Measurements from ENCODE around the gene NR3C2. TPM values are rescaled to one million over a fixed set of nuclear protein-coding genes. Genes with fewer than 3 reads are reported as not detected.

NR3C2 gene
- total RNA-seq, 1 experiment from 2014 or later = 0.91 TPM

DNA sequence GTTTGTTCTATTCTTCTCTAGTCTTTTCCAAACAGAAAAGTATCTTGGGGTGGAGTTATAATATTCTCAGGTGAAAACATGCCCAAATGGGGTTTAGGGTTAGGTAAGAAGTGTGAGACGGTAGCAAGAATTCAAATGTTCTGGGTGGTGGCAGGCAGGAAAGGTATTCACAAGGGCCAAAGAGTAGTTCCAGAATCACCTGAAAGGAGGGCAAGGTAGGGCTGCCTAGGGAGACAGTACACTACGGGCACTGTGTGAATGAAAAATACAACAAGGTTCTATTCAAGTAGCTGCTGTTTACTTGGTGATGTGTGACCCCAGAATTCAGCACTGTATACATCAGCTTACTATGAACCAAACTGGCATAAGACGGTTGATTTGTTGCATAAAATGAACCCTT lies 51.9 kb downstream of the NR3C2 start:
- no peak for DNase-seq (ENCODE audit: low read depth)
- in situ Hi-C loops (cut with HindIII; ENCODE audit: low pct_unique_long_range_greater_than_20kb, low sequenced_read_pairs) = no loop called here

DNA sequence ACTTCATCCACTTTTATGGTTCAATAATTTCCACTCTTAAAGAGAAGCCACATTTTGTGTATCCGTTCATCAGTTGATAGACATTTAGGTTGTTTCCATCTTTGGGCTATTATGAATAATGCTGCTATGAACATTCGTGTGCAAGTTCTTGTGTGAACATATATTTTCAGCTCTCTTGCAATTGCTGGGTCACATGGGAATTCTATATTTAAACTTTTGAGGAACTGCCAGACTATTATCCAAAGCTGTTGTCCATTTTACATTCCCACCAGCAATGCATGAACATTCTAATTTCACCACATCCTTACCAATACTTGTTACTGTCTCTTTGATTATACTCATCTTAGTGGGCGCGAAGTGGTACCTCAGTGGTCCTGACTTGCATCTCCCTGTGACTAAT lies 61.9 kb downstream of the NR3C2 start:
- no peak for DNase-seq (ENCODE audit: low read depth)
- in situ Hi-C loops (cut with HindIII; ENCODE audit: low pct_unique_long_range_greater_than_20kb, low sequenced_read_pairs) = no loop called here

DNA sequence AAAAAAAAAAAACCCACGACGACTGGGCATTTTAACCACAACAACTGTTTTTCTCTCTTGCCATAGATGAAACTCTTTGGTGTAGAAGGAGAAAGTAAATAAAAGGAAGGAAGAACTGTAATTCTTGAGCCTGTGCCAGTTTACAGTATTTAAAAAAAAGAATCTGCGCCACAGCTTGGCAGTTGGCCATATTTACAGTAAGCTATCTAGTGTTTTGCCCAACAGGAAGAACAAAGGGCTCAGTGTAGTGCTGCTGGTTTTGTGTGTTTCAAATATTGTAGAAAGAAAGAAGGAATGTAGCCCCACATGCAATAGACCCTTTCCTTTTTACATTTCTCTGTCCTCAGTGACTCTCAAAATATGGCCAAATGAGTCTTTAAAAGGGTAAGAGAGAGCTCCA lies 66.1 kb downstream of the NR3C2 start:
- in situ Hi-C loops (cut with HindIII; ENCODE audit: low pct_unique_long_range_greater_than_20kb, low sequenced_read_pairs) = no loop called here
- peak; percentile 70 for DNase-seq (ENCODE audit: low read depth)

DNA sequence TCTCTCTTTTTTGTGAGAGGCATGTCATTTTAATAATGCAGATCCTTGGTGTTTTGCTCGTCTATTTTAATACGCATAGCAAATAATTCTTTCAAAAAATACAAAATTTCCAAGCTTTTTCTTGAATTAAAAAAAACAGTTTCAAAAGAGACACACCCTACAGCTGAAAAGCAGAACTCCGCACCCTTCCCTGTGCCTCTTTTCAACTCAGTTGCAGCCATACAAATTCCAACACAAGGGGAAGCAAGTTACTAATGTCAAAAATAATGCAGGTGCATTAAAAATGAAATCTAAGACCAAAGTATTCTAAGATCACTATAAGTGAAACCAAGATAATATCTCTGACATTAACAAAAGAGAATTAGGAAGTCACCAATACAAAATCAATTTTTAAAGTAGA lies 66.6 kb downstream of the NR3C2 start:
- no peak for DNase-seq (ENCODE audit: low read depth)
- in situ Hi-C loops (cut with HindIII; ENCODE audit: low pct_unique_long_range_greater_than_20kb, low sequenced_read_pairs) = no loop called here

DNA sequence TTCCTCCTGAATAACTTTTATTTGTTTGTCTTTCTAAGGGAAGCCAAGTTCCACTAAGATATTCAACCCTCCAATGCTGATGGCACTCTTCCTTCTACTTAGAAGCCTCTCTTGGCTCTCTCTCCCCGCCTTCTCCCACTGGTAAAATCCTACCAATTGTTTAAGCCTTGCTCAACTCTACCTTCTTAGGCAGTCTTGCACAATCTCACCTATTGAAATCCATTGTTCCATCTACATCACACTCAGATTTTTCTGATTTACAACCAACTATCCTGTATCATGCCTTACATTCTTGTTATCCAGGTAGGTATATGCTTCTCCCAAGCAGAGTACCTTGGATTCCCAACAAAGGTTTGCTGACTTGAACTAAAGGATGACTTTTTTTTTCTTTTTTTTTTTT lies 69.1 kb downstream of the NR3C2 start:
- no peak for DNase-seq (ENCODE audit: low read depth)
- in situ Hi-C loops (cut with HindIII; ENCODE audit: low pct_unique_long_range_greater_than_20kb, low sequenced_read_pairs) = no loop called here

DNA sequence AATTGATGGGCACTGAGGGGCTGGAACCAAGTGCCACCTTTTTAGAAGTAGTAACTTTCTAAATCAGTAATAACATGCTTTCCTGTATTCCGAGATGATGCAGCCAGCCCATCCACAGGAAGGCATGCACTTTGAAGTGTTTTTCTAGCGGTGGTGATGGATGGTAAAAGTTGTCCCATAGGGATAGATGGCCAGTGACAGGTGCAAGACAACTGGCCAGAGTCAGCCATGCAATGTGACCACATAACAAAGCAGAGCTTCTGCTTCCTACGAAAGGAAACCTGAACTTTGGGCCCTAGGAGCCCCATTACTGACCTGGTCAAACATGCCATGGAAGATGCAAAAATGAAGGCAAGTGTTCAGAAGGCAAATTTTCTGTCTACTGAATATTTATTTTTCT lies 72.3 kb downstream of the NR3C2 start:
- in situ Hi-C loops (cut with HindIII; ENCODE audit: low pct_unique_long_range_greater_than_20kb, low sequenced_read_pairs) = no loop called here

DNA sequence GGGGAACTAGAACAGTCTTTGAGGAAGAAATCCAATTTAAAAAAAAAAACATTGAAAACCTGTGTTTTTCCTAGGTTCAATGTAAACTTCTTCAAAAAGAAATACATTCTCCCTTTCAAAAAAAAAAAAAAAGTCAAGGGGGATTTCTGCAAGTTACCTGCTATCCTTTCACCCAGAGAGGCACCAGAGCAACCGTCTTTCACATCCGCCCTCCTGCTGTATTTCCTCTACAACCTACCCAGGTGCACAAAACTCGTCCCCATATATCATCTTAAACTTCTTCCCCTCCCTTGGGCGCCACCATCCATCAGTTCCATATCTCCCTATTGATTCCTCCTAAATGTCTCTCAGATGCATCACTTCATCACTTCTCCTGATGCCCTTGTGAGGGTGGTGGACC lies 74.5 kb downstream of the NR3C2 start:
- in situ Hi-C loops (cut with HindIII; ENCODE audit: low pct_unique_long_range_greater_than_20kb, low sequenced_read_pairs) = no loop called here
- DNase-seq (ENCODE audit: low read depth) = no peak

More for the DNA sequence above, 72.3 kb downstream of the NR3C2 start:
- no peak for DNase-seq (ENCODE audit: low read depth)

DNA sequence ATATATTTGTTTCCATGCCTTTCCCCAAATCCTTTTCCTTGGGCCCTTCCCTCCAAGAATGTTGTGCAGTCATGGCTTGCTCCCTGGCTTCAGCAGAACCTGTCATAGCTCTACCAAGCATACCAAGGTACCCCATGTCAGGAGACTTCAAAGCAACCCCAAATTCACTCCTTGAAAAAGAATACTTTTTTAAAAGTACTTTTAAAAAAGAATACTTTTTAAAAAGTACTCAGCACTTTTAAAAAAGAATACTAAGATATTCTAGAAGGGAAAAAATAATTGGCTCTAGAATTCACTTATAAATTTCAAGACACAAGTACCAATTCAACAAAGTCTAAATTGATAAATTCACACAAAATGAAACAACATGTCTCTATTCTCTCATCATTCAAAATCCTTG lies 76.0 kb downstream of the NR3C2 start:
- no peak for DNase-seq (ENCODE audit: low read depth)
- in situ Hi-C loops (cut with HindIII; ENCODE audit: low pct_unique_long_range_greater_than_20kb, low sequenced_read_pairs) = no loop called here

DNA sequence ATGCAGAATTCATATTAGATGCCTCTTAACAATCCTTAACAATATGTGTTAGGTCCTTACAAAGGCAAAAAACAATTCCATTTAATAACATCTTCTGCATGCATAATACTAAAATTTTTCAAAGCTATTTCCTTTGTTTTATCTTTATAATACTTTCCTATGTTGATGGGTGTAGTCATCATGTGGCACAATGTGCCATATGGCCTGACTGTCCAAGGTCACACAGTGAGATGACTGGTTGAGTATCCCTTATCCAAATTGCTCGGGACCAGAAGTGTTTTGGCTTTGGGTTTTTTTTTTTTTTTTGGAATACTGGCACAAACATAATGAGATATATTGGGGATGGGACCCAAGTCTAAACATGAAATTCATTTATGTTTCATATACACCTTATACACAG lies 77.7 kb downstream of the NR3C2 start:
- in situ Hi-C loops (cut with HindIII; ENCODE audit: low pct_unique_long_range_greater_than_20kb, low sequenced_read_pairs) = no loop called here
- no peak for DNase-seq (ENCODE audit: low read depth)

DNA sequence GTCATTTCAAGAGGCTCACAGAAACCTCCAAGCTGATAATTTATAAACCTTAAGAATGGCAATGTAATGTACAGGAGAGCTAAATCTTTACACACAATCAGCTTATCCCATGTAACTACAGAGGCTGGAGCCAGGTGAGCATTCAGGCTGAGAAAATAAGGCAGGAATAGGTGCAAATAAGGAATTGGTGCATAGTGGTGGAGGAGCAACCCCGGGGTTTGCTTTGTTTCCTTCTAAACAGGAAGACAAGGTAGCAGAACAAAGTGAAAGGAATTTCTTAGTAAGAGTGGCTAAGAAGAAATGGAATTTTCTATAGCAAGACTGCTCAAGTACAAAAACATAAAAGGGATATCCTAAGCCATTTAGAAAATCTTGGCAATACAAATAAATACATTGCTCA lies 82.4 kb downstream of the NR3C2 start:
- DNase-seq (ENCODE audit: low read depth) = no peak
- in situ Hi-C loops (cut with HindIII; ENCODE audit: low pct_unique_long_range_greater_than_20kb, low sequenced_read_pairs) = no loop called here

DNA sequence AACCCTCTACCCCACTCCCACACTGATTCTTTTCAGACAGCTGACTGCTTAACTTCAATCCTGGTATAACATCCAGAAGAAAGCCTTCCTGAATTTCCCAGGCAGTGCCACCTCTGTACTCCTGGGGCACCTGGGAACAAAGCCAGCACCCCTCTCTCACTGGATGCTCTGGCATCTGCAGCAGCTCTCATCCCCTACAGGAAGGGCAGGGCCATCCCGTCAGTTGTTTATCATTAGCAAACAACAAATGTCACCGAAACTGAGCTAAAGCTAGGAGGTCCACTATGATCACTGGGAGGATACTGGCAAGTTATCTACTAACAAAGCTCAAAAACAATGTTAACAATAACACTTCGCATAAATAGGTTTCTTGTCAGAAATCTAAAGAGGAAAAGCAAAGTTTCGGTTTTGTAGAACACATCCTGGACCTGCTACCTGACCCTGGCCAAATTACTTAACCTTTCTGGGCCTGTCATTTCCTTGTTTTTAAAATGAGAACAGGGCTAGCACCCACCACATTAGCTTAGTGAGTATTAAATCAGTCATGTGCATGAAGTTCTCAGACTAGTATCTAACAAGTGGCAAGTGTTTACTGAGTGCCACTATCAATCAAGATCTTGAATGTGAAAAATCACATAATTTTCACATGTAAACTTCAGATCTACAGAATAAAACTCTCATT lies 86.6 kb downstream of the NR3C2 start:
- in situ Hi-C loops (cut with HindIII; ENCODE audit: low pct_unique_long_range_greater_than_20kb, low sequenced_read_pairs) = no loop called here
- no peak for DNase-seq (ENCODE audit: low read depth)

DNA sequence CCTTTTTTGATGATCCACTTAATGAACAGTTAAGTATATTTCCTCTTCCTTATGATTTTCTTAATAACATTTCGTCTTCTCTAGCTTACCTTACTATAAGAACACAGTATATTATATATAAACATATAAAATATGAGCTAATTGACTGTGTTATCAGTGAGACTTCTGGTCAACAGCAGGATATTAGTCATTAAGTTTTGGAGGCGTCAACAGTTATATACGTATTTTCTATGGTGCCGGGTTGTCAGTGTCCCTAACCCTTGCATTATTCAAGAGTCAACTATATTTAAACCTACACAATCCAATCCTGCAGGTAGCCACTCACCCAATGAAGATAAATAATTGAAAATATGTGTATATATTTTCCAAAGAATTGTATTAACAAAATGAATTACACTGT lies 88.0 kb downstream of the NR3C2 start:
- in situ Hi-C loops (cut with HindIII; ENCODE audit: low pct_unique_long_range_greater_than_20kb, low sequenced_read_pairs) = no loop called here
- no peak for DNase-seq (ENCODE audit: low read depth)

DNA sequence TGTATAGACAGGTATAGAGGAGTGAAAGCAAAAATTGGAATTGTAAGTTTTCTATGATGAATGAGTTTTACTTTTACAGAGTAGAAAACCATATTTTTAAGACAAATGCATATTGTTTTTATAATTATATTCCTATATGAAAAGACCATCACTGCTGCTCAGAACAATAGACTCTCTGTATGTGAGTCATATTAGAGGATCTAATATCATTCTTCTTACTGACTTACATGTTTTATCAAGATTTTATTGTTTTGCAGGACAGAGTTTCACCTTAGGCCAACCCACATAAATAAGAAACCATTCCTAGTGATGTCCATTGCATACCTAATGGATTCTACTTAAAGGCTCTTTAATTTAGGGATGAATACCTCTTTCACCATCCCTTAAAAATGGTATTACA lies 88.6 kb downstream of the NR3C2 start:
- in situ Hi-C loops (cut with HindIII; ENCODE audit: low pct_unique_long_range_greater_than_20kb, low sequenced_read_pairs) = no loop called here
- no peak for DNase-seq (ENCODE audit: low read depth)

DNA sequence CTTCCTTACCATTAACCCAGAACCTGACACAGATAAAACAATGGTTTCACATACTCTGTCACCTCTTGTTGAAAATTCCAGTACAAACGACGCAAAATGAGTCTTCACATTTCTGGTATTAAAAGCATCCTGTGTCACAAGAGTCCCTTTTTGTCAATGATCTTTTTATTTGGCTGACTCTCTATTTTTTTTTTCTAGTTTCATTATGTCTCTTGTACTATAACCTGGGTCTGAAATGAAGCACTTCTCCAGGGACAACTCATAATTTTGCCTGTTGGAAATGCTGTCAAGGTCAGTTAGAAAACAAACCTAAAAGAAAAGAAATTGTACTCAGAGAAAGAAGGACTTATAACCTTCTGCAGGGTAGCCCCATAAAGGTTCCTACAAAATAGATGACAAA lies 93.1 kb downstream of the NR3C2 start:
- no peak for DNase-seq (ENCODE audit: low read depth)
- in situ Hi-C loops (cut with HindIII; ENCODE audit: low pct_unique_long_range_greater_than_20kb, low sequenced_read_pairs) = no loop called here

DNA sequence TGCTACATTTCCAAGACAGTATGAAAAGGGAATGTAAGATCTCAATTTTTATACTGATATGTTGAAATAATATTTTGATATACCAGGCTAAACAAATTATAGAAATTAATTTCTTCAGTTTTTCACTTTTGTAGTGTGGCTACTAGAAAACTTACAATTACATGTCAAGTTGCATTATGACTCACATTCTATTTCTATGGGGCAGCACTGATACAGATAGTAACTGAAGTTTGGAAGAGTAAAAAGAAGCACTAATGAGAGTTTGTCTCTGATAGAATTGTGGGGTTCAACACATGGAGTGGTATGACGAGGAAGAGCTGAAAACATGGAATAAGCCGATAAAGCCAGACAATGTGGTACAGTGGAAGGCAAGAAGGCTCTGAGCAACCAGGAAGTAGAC lies 95.6 kb downstream of the NR3C2 start:
- in situ Hi-C loops (cut with HindIII; ENCODE audit: low pct_unique_long_range_greater_than_20kb, low sequenced_read_pairs) = no loop called here
- DNase-seq (ENCODE audit: low read depth) = no peak

DNA sequence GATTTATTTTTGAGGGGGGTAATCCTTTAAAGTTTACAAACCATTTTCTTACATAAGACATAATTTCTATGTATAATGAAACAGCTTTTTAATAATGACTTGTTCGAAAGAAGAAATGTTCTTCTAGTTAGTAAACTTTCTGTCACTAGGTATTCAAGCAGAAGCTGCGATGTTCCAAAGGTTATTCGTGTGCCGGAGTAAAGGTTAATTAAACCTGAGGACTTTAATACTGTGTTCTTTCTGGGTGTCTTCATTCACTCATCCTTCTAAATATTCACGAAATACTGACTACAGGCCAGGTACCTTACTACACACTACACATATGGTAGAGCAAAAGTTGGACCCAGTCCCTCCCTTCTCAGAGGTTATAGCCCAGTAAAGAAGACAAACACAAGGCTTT lies 96.7 kb downstream of the NR3C2 start:
- no peak for DNase-seq (ENCODE audit: low read depth)
- in situ Hi-C loops (cut with HindIII; ENCODE audit: low pct_unique_long_range_greater_than_20kb, low sequenced_read_pairs) = no loop called here

DNA sequence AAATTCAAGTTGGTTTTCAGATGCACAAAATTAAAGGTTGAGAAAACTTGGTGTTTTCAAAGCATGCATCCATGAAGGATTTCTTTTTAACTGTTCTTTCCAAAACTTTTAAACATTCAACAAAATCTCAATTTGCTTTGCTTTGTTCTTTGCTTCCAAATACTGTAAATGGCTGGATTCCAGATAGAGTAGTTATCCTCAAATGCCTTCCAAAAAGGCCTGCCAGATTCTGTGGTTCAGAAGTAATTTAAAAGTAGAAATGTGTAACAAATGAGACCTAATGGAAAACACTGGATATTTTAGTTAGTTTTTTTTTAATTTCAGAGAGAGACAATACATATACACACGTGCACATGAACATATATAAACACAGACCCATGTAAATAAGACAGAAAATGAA lies 97.3 kb downstream of the NR3C2 start:
- DNase-seq (ENCODE audit: low read depth) = no peak

DNA sequence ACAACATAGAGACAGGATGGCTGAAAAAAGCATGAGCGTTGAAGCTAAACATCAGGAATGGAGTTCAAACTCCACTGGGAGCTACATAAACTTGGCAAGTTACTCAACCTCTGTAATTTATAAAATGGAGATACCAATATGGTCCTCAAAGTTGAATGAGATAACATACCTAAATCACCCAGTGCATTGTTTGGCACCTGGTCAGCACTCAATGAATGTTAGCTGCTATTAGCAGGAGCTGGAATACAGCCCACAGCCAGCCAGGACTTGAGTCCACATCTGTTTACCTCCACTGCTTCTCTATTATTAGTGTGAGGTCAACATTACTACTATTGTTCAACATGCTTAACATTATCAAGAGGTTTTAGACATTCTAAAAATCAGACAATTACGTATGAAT lies 97.9 kb downstream of the NR3C2 start:
- no peak for DNase-seq (ENCODE audit: low read depth)
- in situ Hi-C loops (cut with HindIII; ENCODE audit: low pct_unique_long_range_greater_than_20kb, low sequenced_read_pairs) = no loop called here

More for the DNA sequence above, 97.3 kb downstream of the NR3C2 start:
- in situ Hi-C loops (cut with HindIII; ENCODE audit: low pct_unique_long_range_greater_than_20kb, low sequenced_read_pairs) = no loop called here

DNA sequence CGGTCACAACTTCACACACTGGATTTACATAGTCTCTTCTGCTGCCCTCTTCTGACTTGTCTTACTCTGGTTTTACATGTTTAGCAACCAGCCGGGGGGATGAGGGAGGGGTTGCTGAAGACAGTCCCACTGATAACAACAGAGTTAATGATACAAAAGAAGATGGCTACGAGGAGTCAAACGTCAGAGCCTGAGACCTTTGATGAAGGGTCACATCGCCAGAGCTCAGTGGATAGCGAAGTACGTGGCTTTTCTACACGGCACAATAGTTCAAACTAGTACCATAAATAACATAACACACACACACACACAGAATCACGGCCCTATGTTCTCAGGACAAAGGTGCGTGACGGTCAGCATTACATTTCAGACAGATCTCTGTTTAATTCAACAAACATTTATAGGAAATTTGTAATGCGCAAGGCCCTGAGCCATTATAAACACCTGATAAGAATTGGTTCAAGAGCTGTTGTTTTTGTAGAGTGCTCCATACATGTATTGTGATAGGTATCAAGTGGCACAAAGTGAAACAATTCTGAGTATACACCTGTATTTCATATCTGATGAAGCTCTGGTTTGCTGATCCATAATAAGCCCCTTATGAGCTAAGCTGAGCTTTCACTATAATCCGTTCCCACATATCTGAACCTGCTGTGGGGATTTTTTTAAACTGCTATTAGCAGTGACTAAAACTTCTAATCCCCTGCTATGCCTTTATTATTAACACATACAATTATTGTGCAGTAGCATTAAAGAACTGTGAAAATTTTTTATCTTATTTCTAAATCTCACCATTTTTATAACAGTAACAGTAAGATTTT lies 100.0 kb downstream of the NR3C2 start:
- DNase-seq (ENCODE audit: low read depth) = no peak
- in situ Hi-C loops (cut with HindIII; ENCODE audit: low pct_unique_long_range_greater_than_20kb, low sequenced_read_pairs) = no loop called here

DNA sequence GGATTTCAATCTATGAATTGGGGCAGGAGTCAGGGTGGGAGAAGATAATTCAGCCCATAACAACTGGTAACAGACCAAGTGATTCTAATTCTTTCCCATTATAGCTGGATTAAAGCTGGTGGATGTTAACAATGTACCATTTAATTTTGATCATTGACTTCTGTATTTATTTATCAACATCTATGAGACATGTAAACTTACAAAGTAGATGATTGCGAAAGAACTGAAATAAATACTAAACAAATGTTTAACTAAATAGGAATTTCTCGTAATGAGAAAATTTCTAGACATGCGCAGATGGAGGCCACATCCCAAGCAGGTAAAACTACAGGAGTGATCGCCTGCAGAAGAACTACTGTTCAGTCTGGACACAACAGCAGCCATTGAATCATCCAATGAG lies 107.1 kb downstream of the NR3C2 start:
- in situ Hi-C loops (cut with HindIII; ENCODE audit: low pct_unique_long_range_greater_than_20kb, low sequenced_read_pairs) = no loop called here
- DNase-seq (ENCODE audit: low read depth) = no peak

All from Caki2 (cell line).